CD4-positive, alpha-beta T cell (primary cell): ENCODE data around the gene ATL2. TPM values are rescaled to one million over a fixed set of nuclear protein-coding genes. Genes with fewer than 3 reads are reported as not detected.
"Not testable (repeated sequence)": the region's sequence is repeated elsewhere in the genome, so short reads cannot be mapped to it uniquely, and the experiment has no call there.

Source experiments
- ATAC-seq: fragments of 200-7000 bp; cut with Tn5 transposase; one replicate; pipeline ENCODE4 v1.10.0; 2022; ENCODE audit warnings: mild to moderate bottlenecking; ENCODE audit not compliant: poor library complexity
- CTCF ChIA-PET: fragments of 350-600 bp; sonication (Branson Sonifier 250); formaldehyde crosslinking; loops from one replicate; lab custom pipeline; 2021; ENCODE audit warnings: antibody characterized with exemption, inconsistent platforms; lab: Charles Lee
- POLR2A ChIA-PET: fragments of 350-600 bp; sonication (Branson Sonifier 250); formaldehyde crosslinking; loops from one replicate; lab custom pipeline; 2021; ENCODE audit warnings: antibody characterized with exemption, inconsistent platforms; lab: Charles Lee
- DNase-seq, 14 experiments: peaks; one replicate each; pipeline ENCODE4 v3.0.0-alpha.2; 2013 to 2020; ENCODE audit warnings: mixed read lengths in 2 of 14
- H3K27ac ChIP-seq, 2 donors: one replicate each; pipeline versions ENCODE4 v1.5.1 to v1.7.0; 2013; ENCODE audit warnings: low read length in 2 of 2, low read depth in 1 of 2, mild to moderate bottlenecking in 1 of 2
- H3K27me3 ChIP-seq, 2 experiments: 1 replicate in 1 of 2; 2 replicates in 1 of 2; pipeline versions ENCODE4 v1.6.1 to v1.7.0; 2013; ENCODE audit warnings: low read length in 2 of 2, control low read depth in 1 of 2, mild to moderate bottlenecking in 1 of 2, moderate library complexity in 1 of 2; ENCODE audit not compliant: insufficient read depth in 2 of 2, control insufficient read depth in 1 of 2
- H3K36me3 ChIP-seq: one replicate; pipeline ENCODE4 v1.6.1; 2013; ENCODE audit warnings: low read length, control low read depth; ENCODE audit not compliant: insufficient read depth
- H3K4me1 ChIP-seq: one replicate; pipeline ENCODE4 v1.6.1; 2013; ENCODE audit warnings: low read length, control low read depth; ENCODE audit not compliant: insufficient read depth
- H3K4me3 ChIP-seq: one replicate; pipeline ENCODE4 v1.5.1; 2013; ENCODE audit warnings: mild to moderate bottlenecking, low read length, moderate library complexity
- H3K9me3 ChIP-seq, 2 experiments: 1 replicate in 1 of 2; 2 replicates in 1 of 2; pipeline versions ENCODE4 v1.6.1 to v1.7.0; 2013; ENCODE audit warnings: low read length in 2 of 2, mild to moderate bottlenecking in 2 of 2, control low read depth in 1 of 2, moderate library complexity in 1 of 2; ENCODE audit not compliant: control insufficient read depth in 1 of 2, insufficient read depth in 1 of 2
- H3K27ac Mint-ChIP-seq: one replicate; pipeline ENCODE4 v1.8.0; 2020; ENCODE audit warnings: mixed read lengths
- H3K27me3 Mint-ChIP-seq: one replicate; pipeline ENCODE4 v1.8.0; 2021; ENCODE audit warnings: mixed read lengths
- H3K36me3 Mint-ChIP-seq: one replicate; pipeline ENCODE4 v1.8.0; 2021; ENCODE audit warnings: low read depth, mixed read lengths
- H3K4me1 Mint-ChIP-seq: one replicate; pipeline ENCODE4 v1.8.0; 2021; ENCODE audit warnings: low read depth, mixed read lengths
- H3K4me3 Mint-ChIP-seq: one replicate; pipeline ENCODE4 v1.8.0; 2020; ENCODE audit warnings: mild to moderate bottlenecking, mixed read lengths
- H3K9me3 Mint-ChIP-seq: one replicate; pipeline ENCODE4 v1.8.0; 2020; ENCODE audit warnings: mixed read lengths
- CTCF ChIP-seq: fragments of 200-600 bp; IDR thresholded peaks from one replicate; pipeline ENCODE4 v1.8.0; 2022; ENCODE audit warnings: antibody characterized with exemption, mild to moderate bottlenecking
- intact Hi-C, 2 experiments: fragments of 100-400 bp; cut with DNase I in 1 of 2; cut with micrococcal nuclease in 1 of 2; formaldehyde crosslinking; loops; one replicate each; pipeline versions ENCODE4 v1.15.1 to v1.9.0; 2023 to 2025; cut with DNase I, micrococcal nuclease
- total RNA-seq, 174 experiments: library from RNA in 2 of 174; stranded (reverse) in 2 of 174; gene quantifications; one replicate each; pipeline ENCODE4 v1.2.3 and lab custom pipeline; 2021 to 2026

The ATL2 gene
- total RNA-seq, 2 experiments from 2014 or later, result 85.5 to 91.7 TPM

GRCh38 chr2:38259311-38259710 lies 117.8 kb downstream of the ATL2 start:
- DNase-seq (peak in 2 of 14 experiments; percentile 19 to 23), ATAC-seq (no peak)
- peaks cover 5% of the 10 kb centered on the region for H3K4me1 ChIP-seq
- intact Hi-C loops, result no loop called here
- no peak for TF ChIP-seq CTCF
- Mint-ChIP-seq H3K4me1 (peaks cover 5% of the 10 kb centered on the region), H3K4me3 (no peak overlapping the region), H3K27me3 (peaks cover 13% of the 10 kb centered on the region), H3K9me3 (no peaks in the 10 kb centered on the region), H3K36me3 (no peaks in the 10 kb centered on the region), H3K27ac (no peak overlapping the region)
- no peak overlapping the region for H3K4me3 ChIP-seq
- ChIA-PET CTCF (interaction anchor here (0.7 to 1.1 kb wide), 3 partner anchors 15 to 17 kb away, joined by 3 to 4 read pairs (median 3); no protein-coding TSS in a partner anchor), POLR2A (no interaction called here)
- H3K27ac ChIP-seq, result no peak overlapping the region
- H3K9me3 ChIP-seq, result no peaks in the 10 kb centered on the region
- no peaks in the 10 kb centered on the region for H3K27me3 ChIP-seq
- H3K36me3 ChIP-seq, result no peaks in the 10 kb centered on the region

GRCh38 chr2:38257680-38258079 lies 119.4 kb downstream of the ATL2 start:
- H3K27ac Mint-ChIP-seq, H3K4me3 ChIP-seq, H3K4me3 Mint-ChIP-seq, H3K36me3 ChIP-seq, DNase-seq, H3K27me3 ChIP-seq, H3K27ac ChIP-seq, ATAC-seq, H3K4me1 ChIP-seq, H3K9me3 Mint-ChIP-seq, intact Hi-C loops, POLR2A ChIA-PET, H3K36me3 Mint-ChIP-seq, H3K9me3 ChIP-seq, CTCF ChIA-PET, H3K4me1 Mint-ChIP-seq: not testable (repeated sequence)
- peaks cover 13% of the 10 kb centered on the region for H3K27me3 Mint-ChIP-seq

GRCh38 chr2:38256610-38257009 lies 120.5 kb downstream of the ATL2 start:
- no peak for DNase-seq
- ChIA-PET CTCF (no interaction called here), POLR2A (no interaction called here)
- H3K4me1 ChIP-seq, result peaks cover 5% of the 10 kb centered on the region
- H3K27ac ChIP-seq, result no peak overlapping the region
- Mint-ChIP-seq H3K36me3 (no peaks in the 10 kb centered on the region), H3K4me3 (no peak overlapping the region), H3K4me1 (peaks cover 5% of the 10 kb centered on the region), H3K27ac (no peak overlapping the region), H3K9me3 (no peaks in the 10 kb centered on the region), H3K27me3 (peaks cover 13% of the 10 kb centered on the region)
- intact Hi-C loops, result no loop called here
- no peak overlapping the region for H3K4me3 ChIP-seq
- no peak for ATAC-seq
- no peaks in the 10 kb centered on the region for H3K27me3 ChIP-seq
- no peak for TF ChIP-seq CTCF
- no peaks in the 10 kb centered on the region for H3K36me3 ChIP-seq
- no peaks in the 10 kb centered on the region for H3K9me3 ChIP-seq

GRCh38 chr2:38255211-38255610 lies 121.9 kb downstream of the ATL2 start:
- Histone ChIP-seq H3K9me3 (no peaks in the 10 kb centered on the region), H3K4me1 (no peaks in the 10 kb centered on the region), H3K27ac (no peak overlapping the region), H3K27me3 (no peaks in the 10 kb centered on the region), H3K4me3 (no peak overlapping the region), H3K36me3 (no peaks in the 10 kb centered on the region)
- CTCF ChIA-PET, result no interaction called here
- no peak for DNase-seq
- Mint-ChIP-seq H3K4me1 (peaks cover under 1% of the 10 kb centered on the region), H3K27me3 (peaks cover 13% of the 10 kb centered on the region), H3K4me3 (no peak overlapping the region), H3K27ac (no peak overlapping the region), H3K9me3 (no peaks in the 10 kb centered on the region), H3K36me3 (no peaks in the 10 kb centered on the region)
- TF ChIP-seq CTCF, result no peak
- POLR2A ChIA-PET, result no interaction called here
- intact Hi-C loops, result no loop called here
- ATAC-seq, result no peak
